Measurements from ENCODE around the gene MORC4.
A peak's percentile ranks its signal among the peaks of the same experiment; 100 is the strongest.

MORC4 gene

GRCh38 chrX:106903856-106904528 is 96.0 kb downstream of the MORC4 start:
- Mint-ChIP-seq H3K36me3 (ENCODE audit: low read depth) (no peaks in the 10 kb centered on the region), H3K4me3 (no peak overlapping the region), H3K27ac (peak overlapping the region; percentile 96), H3K4me1 (peaks cover 79% of the 10 kb centered on the region), H3K27me3 (ENCODE audit: low read depth, poor library complexity) (peaks cover 19% of the 10 kb centered on the region), H3K9me3 (peaks cover 51% of the 10 kb centered on the region)
- no peak for TF ChIP-seq CTCF (IDR thresholded peaks at IDR 0.05)
- DNase-seq, result no peak

GRCh38 chrX:106903291-106903824 is 96.7 kb downstream of the MORC4 start, which contains the start of gene RIPPLY1:
RIPPLY1 (minus strand) TSS chrX:106903341; CDS start chrX:106903287, 54 bp downstream.
- TF ChIP-seq CTCF (IDR thresholded peaks at IDR 0.05), result no peak
- H3K27ac Mint-ChIP-seq, result peak within 1 kb of the TSS; percentile 96
- no peak within 1 kb of the TSS for H3K4me3 Mint-ChIP-seq
- peaks cover 79% of the 10 kb centered on the region for H3K4me1 Mint-ChIP-seq
- H3K9me3 Mint-ChIP-seq, result peaks cover 49% of the 10 kb centered on the region
- no peak for DNase-seq
- H3K36me3 Mint-ChIP-seq (ENCODE audit: low read depth), result no peaks in the 10 kb centered on the region
- H3K27me3 Mint-ChIP-seq (ENCODE audit: low read depth, poor library complexity), result peaks cover 16% of the 10 kb centered on the region

- Mint-ChIP-seq H3K4me1 (peaks cover 73% of the 10 kb centered on the region), H3K4me3 (no peak overlapping the region), H3K27me3 (ENCODE audit: low read depth, poor library complexity) (peaks cover 16% of the 10 kb centered on the region), H3K27ac (peak overlapping the region; percentile 36), H3K36me3 (ENCODE audit: low read depth) (no peaks in the 10 kb centered on the region), H3K9me3 (peaks cover 43% of the 10 kb centered on the region)
- no peak for TF ChIP-seq CTCF (IDR thresholded peaks at IDR 0.05)
- DNase-seq, result no peak
Observed at GRCh38 chrX:106902684-106903083, 97.3 kb downstream of the MORC4 start.

- DNase-seq, result no peak
- TF ChIP-seq CTCF (IDR thresholded peaks at IDR 0.05), result no peak
- H3K9me3 Mint-ChIP-seq, result peaks cover 43% of the 10 kb centered on the region
- no peak overlapping the region for H3K27ac Mint-ChIP-seq
- H3K36me3 Mint-ChIP-seq (ENCODE audit: low read depth), result no peaks in the 10 kb centered on the region
- H3K4me3 Mint-ChIP-seq, result no peak overlapping the region
- H3K4me1 Mint-ChIP-seq, result peaks cover 72% of the 10 kb centered on the region
- peaks cover 16% of the 10 kb centered on the region for H3K27me3 Mint-ChIP-seq (ENCODE audit: low read depth, poor library complexity)
Observed at GRCh38 chrX:106901781-106902219, 98.2 kb downstream of the MORC4 start.

- peaks cover 41% of the 10 kb centered on the region for H3K9me3 Mint-ChIP-seq
- no peak for TF ChIP-seq CTCF (IDR thresholded peaks at IDR 0.05)
- no peak overlapping the region for H3K4me3 Mint-ChIP-seq
- peaks cover 16% of the 10 kb centered on the region for H3K27me3 Mint-ChIP-seq (ENCODE audit: low read depth, poor library complexity)
- H3K36me3 Mint-ChIP-seq (ENCODE audit: low read depth), result no peaks in the 10 kb centered on the region
- peaks cover 71% of the 10 kb centered on the region for H3K4me1 Mint-ChIP-seq
- no peak overlapping the region for H3K27ac Mint-ChIP-seq
- DNase-seq, result no peak
Observed at GRCh38 chrX:106901341-106901740, 98.7 kb downstream of the MORC4 start.

GRCh38 chrX:106899841-106900240 is 100.2 kb downstream of the MORC4 start:
- no peak for DNase-seq
- Mint-ChIP-seq H3K4me3 (no peak overlapping the region), H3K4me1 (peaks cover 69% of the 10 kb centered on the region), H3K9me3 (peaks cover 48% of the 10 kb centered on the region), H3K27ac (no peak overlapping the region), H3K27me3 (ENCODE audit: low read depth, poor library complexity) (peaks cover 19% of the 10 kb centered on the region), H3K36me3 (ENCODE audit: low read depth) (no peaks in the 10 kb centered on the region)
- TF ChIP-seq CTCF (IDR thresholded peaks at IDR 0.05), result no peak

Data from nephron progenitor cell (in vitro differentiated cells).